Nasal cavity respiratory epithelium epithelial cell of viscerocranial mucosa (primary cell): ENCODE results near the gene ARIH1. TPM values are rescaled to one million over a fixed set of nuclear protein-coding genes. Genes with fewer than 3 reads are reported as not detected.

Experiments
- total RNA-seq: library from RNA; depleted of rRNA; stranded (reverse); fragments of >200 nt; gene quantifications from 2 replicates; pipeline ENCODE4 v1.2.3, GENCODE V29; 2014

Gene ARIH1, protein sequence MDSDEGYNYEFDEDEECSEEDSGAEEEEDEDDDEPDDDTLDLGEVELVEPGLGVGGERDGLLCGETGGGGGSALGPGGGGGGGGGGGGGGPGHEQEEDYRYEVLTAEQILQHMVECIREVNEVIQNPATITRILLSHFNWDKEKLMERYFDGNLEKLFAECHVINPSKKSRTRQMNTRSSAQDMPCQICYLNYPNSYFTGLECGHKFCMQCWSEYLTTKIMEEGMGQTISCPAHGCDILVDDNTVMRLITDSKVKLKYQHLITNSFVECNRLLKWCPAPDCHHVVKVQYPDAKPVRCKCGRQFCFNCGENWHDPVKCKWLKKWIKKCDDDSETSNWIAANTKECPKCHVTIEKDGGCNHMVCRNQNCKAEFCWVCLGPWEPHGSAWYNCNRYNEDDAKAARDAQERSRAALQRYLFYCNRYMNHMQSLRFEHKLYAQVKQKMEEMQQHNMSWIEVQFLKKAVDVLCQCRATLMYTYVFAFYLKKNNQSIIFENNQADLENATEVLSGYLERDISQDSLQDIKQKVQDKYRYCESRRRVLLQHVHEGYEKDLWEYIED
- total RNA-seq = 24.6 and 102 TPM in 2 replicates

DNA sequence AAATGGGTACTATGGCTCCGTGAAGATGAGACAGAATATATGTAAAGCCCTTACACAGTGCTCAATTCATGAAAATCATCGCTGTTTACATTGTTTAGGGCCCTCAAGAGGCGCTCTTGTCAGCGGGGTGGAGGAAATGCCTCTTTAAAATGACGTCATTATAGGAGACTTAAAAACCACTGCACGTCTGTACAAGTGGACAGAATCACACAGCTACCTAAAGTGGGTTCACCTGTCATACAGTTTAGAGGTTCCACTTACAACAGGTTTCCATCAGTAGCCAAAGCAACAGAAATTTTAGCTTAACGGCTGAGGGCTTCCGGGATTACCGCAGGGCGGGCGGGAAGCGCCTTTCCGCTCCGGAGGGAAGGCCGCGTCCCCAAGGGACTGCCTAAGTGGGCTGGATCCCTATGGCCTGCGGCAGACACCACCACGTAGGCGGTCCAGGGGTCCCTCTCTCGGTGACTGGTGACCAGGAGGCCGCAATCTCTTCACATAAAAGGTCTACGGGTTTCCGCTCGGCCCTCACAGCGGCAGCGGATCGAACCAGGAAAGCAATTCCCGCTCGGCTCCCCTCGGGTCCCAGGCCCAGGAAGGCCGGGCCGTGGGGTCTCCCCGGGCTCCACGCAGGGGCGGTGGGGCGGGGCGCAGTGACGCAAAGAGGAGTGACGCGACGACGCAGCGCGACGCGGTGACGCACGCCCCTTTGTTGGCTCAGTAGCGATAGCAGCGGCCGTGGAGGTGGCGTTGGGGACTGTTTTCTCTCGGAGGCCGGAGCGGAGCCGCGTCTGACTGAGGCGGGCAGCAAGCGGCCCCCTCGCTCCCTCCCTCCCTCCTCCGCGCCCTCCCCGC lies at the start of gene ARIH1:
ARIH1 (plus strand) TSS at position 717 of the 852 bp plus-strand sequence. CDS start 310 bp downstream, outside the sequence.

Other genes starting within 250 kb of the ARIH1 start
- 655 and 1,761 TPM in 2 replicates for gene PKM, start 243.1 kb upstream of the ARIH1 start, total RNA-seq
- gene PARP6, start 201.8 kb upstream of the ARIH1 start, total RNA-seq = 24.3 and 35.5 TPM in 2 replicates
- 0.21 TPM in 1 of 2 replicates, not detected in the other for gene CELF6, start 154.2 kb upstream of the ARIH1 start, total RNA-seq
- gene HEXA, start 98.3 kb upstream of the ARIH1 start, total RNA-seq = 55.0 and 70.1 TPM in 2 replicates
- not detected in 2 replicates for gene TMEM202, start 76.0 kb upstream of the ARIH1 start, total RNA-seq
- not detected in 2 replicates for gene GOLGA6B, start 180.4 kb downstream of the ARIH1 start, total RNA-seq
- gene HIGD2B, start 211.9 kb downstream of the ARIH1 start, total RNA-seq = not detected in 2 replicates
- gene BBS4, start 211.9 kb downstream of the ARIH1 start, total RNA-seq = 10.3 and 10.9 TPM in 2 replicates